Transverse colon (tissue), 4 donors: Measurements from ENCODE around the gene HMG20A.

Source experiments
- CTCF ChIP-seq, 5 experiments: fragments of 200-600 bp in 3 of 5; fragments of 450-650 bp in 2 of 5; sonication (generic) in 3 of 5; IDR thresholded peaks; 1 replicate in 2 of 5; 2 replicates in 3 of 5; pipeline ENCODE4 v1.5.1; 2016 to 2017; ENCODE audit warnings: antibody characterized with exemption in 5 of 5, inconsistent platforms in 3 of 5, mild to moderate bottlenecking in 2 of 5, moderate library complexity in 1 of 5
- EP300 ChIP-seq: sonication (generic); formaldehyde crosslinking; IDR thresholded peaks from one replicate; pipeline ENCODE4 v1.6.1; 2017; ENCODE audit warnings: antibody characterized with exemption, low read depth
- POLR2A ChIP-seq: fragments of 450-650 bp; IDR thresholded peaks from one replicate; pipeline ENCODE4 v1.6.1; 2016; ENCODE audit warnings: antibody characterized with exemption, mild to moderate bottlenecking, moderate library complexity
- POLR2AphosphoS5 ChIP-seq, 3 donors: sonication (generic); formaldehyde crosslinking; IDR thresholded peaks; one replicate each; pipeline ENCODE4 v1.6.1; 2016; ENCODE audit warnings: antibody characterized with exemption in 3 of 3

DNA sequence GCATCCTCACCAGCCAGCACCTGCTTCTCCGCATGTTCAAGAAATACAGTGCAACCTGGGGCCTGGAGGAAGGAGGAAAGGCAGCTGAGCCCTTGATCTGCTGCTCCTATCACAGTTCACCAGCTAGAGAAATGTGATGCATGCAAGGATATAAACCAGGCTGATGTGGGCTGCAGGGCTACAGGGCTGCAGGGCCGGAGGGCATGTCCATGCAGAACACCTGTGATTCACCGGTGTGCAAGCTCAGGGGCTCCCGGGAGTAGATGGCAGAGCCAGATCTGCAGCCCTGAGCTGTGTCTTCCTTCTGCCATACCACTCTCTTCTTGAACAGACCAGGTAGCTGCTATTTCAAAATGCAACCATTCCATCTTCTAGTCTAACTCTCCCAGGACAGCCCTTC lies 84.9 kb downstream of the HMG20A start:
- TF ChIP-seq CTCF (IDR thresholded peaks at IDR 0.05) (no peak), POLR2A (no peak), POLR2AphosphoS5 (IDR thresholded peaks at IDR 0.05) (no peak), EP300 (no peak)
